ENCODE data around the gene TMEM175.

TMEM175 gene

DNA sequence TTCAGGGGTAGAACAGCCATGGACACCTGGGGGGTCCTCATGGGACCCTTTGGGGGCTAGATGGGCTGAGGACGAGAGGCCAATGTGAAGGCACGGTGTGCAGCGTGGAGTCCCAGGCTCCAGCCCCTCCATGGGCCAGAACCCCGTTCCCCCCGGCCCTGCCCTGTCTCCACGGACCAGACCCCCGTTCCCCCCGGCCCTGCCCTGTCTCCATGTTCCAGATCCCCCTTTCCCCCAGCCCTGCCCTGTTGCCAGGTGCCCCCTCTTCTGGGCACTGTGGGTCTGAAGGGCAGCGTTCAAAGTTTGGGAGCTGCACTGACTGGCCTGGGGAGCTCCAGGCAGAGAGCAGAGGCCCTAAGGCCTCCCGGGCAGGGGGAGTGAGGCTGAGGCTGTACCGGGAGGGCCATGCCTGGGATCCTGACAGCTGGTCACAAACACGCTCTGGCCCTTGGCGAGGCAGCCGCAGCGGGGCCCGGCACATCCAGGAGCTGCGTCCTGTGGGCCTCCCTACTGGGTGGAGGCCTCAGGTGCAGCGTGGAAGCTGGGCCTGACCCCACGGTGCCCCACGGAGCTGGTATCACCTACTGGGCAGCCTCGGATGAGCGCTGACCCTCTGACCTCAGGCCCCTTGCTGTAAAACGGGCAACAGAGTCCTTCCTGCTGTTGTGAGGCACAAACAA, 32.2 kb downstream of the TMEM175 start:
- H3K27ac ChIP-seq (replicated peaks): no peak overlapping the region
- DNase-seq (ENCODE audit: low read depth in 1 of 2, low spot score in 1 of 2): no peak
- no peak overlapping the region for H3K4me3 ChIP-seq (replicated peaks; ENCODE audit: insufficient read depth, low read length)
- TF ChIP-seq, protein P1, sequence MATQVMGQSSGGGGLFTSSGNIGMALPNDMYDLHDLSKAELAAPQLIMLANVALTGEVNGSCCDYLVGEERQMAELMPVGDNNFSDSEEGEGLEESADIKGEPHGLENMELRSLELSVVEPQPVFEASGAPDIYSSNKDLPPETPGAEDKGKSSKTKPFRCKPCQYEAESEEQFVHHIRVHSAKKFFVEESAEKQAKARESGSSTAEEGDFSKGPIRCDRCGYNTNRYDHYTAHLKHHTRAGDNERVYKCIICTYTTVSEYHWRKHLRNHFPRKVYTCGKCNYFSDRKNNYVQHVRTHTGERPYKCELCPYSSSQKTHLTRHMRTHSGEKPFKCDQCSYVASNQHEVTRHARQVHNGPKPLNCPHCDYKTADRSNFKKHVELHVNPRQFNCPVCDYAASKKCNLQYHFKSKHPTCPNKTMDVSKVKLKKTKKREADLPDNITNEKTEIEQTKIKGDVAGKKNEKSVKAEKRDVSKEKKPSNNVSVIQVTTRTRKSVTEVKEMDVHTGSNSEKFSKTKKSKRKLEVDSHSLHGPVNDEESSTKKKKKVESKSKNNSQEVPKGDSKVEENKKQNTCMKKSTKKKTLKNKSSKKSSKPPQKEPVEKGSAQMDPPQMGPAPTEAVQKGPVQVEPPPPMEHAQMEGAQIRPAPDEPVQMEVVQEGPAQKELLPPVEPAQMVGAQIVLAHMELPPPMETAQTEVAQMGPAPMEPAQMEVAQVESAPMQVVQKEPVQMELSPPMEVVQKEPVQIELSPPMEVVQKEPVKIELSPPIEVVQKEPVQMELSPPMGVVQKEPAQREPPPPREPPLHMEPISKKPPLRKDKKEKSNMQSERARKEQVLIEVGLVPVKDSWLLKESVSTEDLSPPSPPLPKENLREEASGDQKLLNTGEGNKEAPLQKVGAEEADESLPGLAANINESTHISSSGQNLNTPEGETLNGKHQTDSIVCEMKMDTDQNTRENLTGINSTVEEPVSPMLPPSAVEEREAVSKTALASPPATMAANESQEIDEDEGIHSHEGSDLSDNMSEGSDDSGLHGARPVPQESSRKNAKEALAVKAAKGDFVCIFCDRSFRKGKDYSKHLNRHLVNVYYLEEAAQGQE (IDR thresholded peaks at IDR 0.05; ENCODE audit: insufficient replicate concordance, low read depth): no peak
- TF ChIP-seq POLR2AphosphoS5 (IDR thresholded peaks at IDR 0.05; ENCODE audit: low read depth) (no peak), SPI1 (IDR thresholded peaks at IDR 0.05; ENCODE audit: borderline replicate concordance, low read depth) (no peak), GABPA (IDR thresholded peaks at IDR 0.05; ENCODE audit: low read depth) (no peak)
- TF ChIP-seq, protein P2, sequence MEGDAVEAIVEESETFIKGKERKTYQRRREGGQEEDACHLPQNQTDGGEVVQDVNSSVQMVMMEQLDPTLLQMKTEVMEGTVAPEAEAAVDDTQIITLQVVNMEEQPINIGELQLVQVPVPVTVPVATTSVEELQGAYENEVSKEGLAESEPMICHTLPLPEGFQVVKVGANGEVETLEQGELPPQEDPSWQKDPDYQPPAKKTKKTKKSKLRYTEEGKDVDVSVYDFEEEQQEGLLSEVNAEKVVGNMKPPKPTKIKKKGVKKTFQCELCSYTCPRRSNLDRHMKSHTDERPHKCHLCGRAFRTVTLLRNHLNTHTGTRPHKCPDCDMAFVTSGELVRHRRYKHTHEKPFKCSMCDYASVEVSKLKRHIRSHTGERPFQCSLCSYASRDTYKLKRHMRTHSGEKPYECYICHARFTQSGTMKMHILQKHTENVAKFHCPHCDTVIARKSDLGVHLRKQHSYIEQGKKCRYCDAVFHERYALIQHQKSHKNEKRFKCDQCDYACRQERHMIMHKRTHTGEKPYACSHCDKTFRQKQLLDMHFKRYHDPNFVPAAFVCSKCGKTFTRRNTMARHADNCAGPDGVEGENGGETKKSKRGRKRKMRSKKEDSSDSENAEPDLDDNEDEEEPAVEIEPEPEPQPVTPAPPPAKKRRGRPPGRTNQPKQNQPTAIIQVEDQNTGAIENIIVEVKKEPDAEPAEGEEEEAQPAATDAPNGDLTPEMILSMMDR (IDR thresholded peaks at IDR 0.05; ENCODE audit: insufficient read depth, low read length): no peak
- H3K27me3 ChIP-seq (ENCODE audit: insufficient read depth, poor library complexity, severe bottlenecking): no peaks in the 10 kb centered on the region

DNA sequence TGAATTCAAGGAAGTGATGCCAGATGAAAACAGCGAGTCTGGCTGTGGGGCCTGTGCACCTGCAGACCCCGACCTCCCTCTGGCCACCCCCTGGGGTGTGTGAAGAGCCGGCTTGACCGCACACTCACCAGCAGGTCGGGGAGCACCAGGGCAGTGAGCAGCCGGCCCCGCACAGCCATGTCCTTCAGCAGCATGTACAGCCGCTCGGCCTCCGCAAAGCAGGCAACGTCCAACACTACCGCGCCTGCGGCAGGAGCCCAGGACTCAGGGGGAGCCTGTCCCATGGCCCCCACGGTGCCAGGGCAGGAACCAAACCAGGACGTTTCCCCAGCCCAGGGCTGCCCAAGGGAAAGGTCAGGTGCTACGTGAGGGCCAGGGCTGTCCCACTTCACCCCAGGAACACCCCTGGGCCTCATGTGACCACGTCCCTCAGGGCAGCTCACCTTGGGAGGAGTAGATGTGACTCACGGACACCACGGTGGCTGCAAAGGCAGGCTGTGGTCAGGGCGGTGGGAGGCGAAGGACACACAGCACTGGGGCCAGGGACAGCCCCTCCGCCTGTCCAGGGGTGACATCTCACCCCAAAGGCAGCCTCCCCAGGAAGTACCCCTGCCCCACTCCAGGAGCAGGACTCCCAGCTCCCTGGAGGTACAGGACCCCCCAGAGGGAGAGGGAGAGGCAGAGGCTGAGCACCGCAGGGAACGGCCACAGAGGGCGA, 32.9 kb downstream of the TMEM175 start:
- no peaks in the 10 kb centered on the region for H3K27me3 ChIP-seq (ENCODE audit: insufficient read depth, poor library complexity, severe bottlenecking)
- no peak for DNase-seq (ENCODE audit: low read depth in 1 of 2, low spot score in 1 of 2)
- TF ChIP-seq GABPA (IDR thresholded peaks at IDR 0.05; ENCODE audit: low read depth) (no peak), SPI1 (IDR thresholded peaks at IDR 0.05; ENCODE audit: borderline replicate concordance, low read depth) (no peak), POLR2AphosphoS5 (IDR thresholded peaks at IDR 0.05; ENCODE audit: low read depth) (no peak)
- TF ChIP-seq, protein P1 (IDR thresholded peaks at IDR 0.05; ENCODE audit: insufficient replicate concordance, low read depth): no peak
- TF ChIP-seq, protein P2 (IDR thresholded peaks at IDR 0.05; ENCODE audit: insufficient read depth, low read length): no peak
- H3K27ac ChIP-seq (replicated peaks): no peak overlapping the region
- H3K4me3 ChIP-seq (replicated peaks; ENCODE audit: insufficient read depth, low read length): no peak overlapping the region

DNA sequence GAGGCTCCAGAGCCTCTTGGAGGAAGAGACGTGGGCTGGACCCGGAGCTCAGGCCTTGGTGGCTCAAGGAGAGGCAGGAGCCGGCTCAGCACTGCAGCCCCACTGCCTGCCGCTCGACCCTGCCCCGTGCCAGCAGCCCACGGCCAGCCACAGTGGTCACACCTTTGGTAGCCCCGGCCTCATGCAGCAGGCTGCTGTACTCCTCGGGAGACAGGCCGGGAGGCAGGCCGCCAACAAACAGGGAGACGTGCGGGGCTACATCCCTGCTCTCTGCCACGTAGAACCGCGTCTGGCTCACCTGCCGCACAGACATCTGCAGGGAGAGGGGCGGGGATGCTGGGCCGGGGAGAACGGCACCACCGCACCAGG, 33.5 kb downstream of the TMEM175 start:
- TF ChIP-seq POLR2AphosphoS5 (IDR thresholded peaks at IDR 0.05; ENCODE audit: low read depth) (no peak), GABPA (IDR thresholded peaks at IDR 0.05; ENCODE audit: low read depth) (no peak), SPI1 (IDR thresholded peaks at IDR 0.05; ENCODE audit: borderline replicate concordance, low read depth) (no peak)
- TF ChIP-seq, protein P1 (IDR thresholded peaks at IDR 0.05; ENCODE audit: insufficient replicate concordance, low read depth): no peak
- TF ChIP-seq, protein P2 (IDR thresholded peaks at IDR 0.05; ENCODE audit: insufficient read depth, low read length): no peak
- Histone ChIP-seq H3K27ac (replicated peaks) (no peak overlapping the region), H3K27me3 (ENCODE audit: insufficient read depth, poor library complexity, severe bottlenecking) (no peaks in the 10 kb centered on the region), H3K4me3 (replicated peaks; ENCODE audit: insufficient read depth, low read length) (no peak overlapping the region)
- DNase-seq (ENCODE audit: low read depth in 1 of 2, low spot score in 1 of 2): no peak

Data from HL-60 (cell line).